ENCODE measurements around the gene DCTD.

DCTD gene

GRCh38 chr4:182842104-182842600 lies 75.0 kb downstream of the DCTD start:
- DNase-seq (ENCODE audit: low read depth in 2 of 2): no peak

- no peak for DNase-seq (ENCODE audit: low read depth in 2 of 2)
These were observed 77.1 kb downstream of the DCTD start for GRCh38 chr4:182840108-182840507.

Data from stimulated activated CD8-positive, alpha-beta memory T cell treated with anti-CD3 and anti-CD28 coated beads, Interleukin-2, amount 100 ng/mL, for 1 hour (primary cell).